Upper lobe of left lung (tissue), 6 donors: ENCODE results near the gene CLIC3. TPM values are rescaled to one million over a fixed set of nuclear protein-coding genes. Genes with fewer than 3 reads are reported as not detected.

Experiments
- ATAC-seq, 2 donors: fragments of 200-7000 bp; cut with Tn5 transposase; one replicate each; pipeline ENCODE4 v1.9.1; 2022; ENCODE audit warnings: mild to moderate bottlenecking in 2 of 2, moderate library complexity in 2 of 2; ENCODE audit not compliant: low FRiP score in 2 of 2
- DNase-seq, 2 donors: peaks; one replicate each; pipeline ENCODE4 v3.0.0-alpha.2; 2019 to 2020
- H3K27ac ChIP-seq, 4 donors: fragments of 200-600 bp; sonication (generic); one replicate each; pipeline ENCODE4 v1.5.1; 2016 to 2019
- H3K27me3 ChIP-seq, 4 donors: fragments of 200-600 bp; sonication (generic); one replicate each; pipeline ENCODE4 v1.5.1; 2017 to 2019
- H3K36me3 ChIP-seq, 4 donors: fragments of 200-600 bp; sonication (generic); one replicate each; pipeline ENCODE4 v1.5.1; 2016 to 2019
- H3K4me1 ChIP-seq, 4 donors: fragments of 200-600 bp; sonication (generic); one replicate each; pipeline ENCODE4 v1.5.1; 2018 to 2019
- H3K4me3 ChIP-seq, 4 donors: fragments of 200-600 bp; sonication (generic); one replicate each; pipeline ENCODE4 v1.5.1; 2017 to 2019; ENCODE audit warnings: mild to moderate bottlenecking in 2 of 4, moderate library complexity in 1 of 4
- H3K9me3 ChIP-seq, 4 donors: fragments of 200-600 bp; sonication (generic); one replicate each; pipeline ENCODE4 v1.5.1; 2018 to 2019
- CTCF ChIP-seq, 6 experiments: fragments of 450-650 bp in 4 of 6; fragments of 200-600 bp in 2 of 6; sonication (generic) in 2 of 6; IDR thresholded peaks; one replicate each; pipeline ENCODE4 v1.5.1; 2016 to 2019; ENCODE audit warnings: antibody characterized with exemption in 6 of 6
- EP300 ChIP-seq, 4 donors: sonication (generic); formaldehyde crosslinking; IDR thresholded peaks; one replicate each; pipeline ENCODE4 v1.5.1; 2017; ENCODE audit warnings: antibody characterized with exemption in 4 of 4, control low read depth in 2 of 4
- POLR2A ChIP-seq, 4 donors: fragments of 450-650 bp; IDR thresholded peaks; one replicate each; pipeline ENCODE4 v1.5.1; 2016 to 2017; ENCODE audit warnings: antibody characterized with exemption in 4 of 4, mild to moderate bottlenecking in 2 of 4
- POLR2AphosphoS5 ChIP-seq, 2 donors: sonication (generic); formaldehyde crosslinking; IDR thresholded peaks; one replicate each; pipeline ENCODE4 v1.5.1; 2017; ENCODE audit warnings: antibody characterized with exemption in 2 of 2
- WGBS, 2 donors: methylation state at CpG; one replicate each; pipeline ENCODE4 v1.1.5; 2017 to 2018; 5-methylcytosine and 5-hydroxymethylcytosine counted together
- total RNA-seq, 6 donors: library from RNA; depleted of rRNA in 4 of 6; stranded (reverse); fragments of >200 nt in 4 of 6; gene quantifications; one replicate each; pipeline versions ENCODE4 v1.1.0 to v1.2.1, GENCODE V29; 2016 to 2021
- donor health status: DM: no; HTN: no; CAD: no; lungs with moderate emphysema.
- donor health status: DM: no; HTN: yes; CAD: no; lungs with severe emphysema.

The CLIC3 gene
- total RNA-seq, 6 donors from 2014 or later: 41.9 to 132 (median 85.2) TPM

- Histone ChIP-seq H3K27me3 (no peaks in the 10 kb centered on the region), H3K36me3 (no peaks in the 10 kb centered on the region), H3K27ac (peak overlapping the region in 2 of 4 donors; percentile 54), H3K4me1 (peaks cover 6 to 19% (median 12%) of the 10 kb centered on the region in 4 donors), H3K9me3 (no peaks in the 10 kb centered on the region), H3K4me3 (no peak overlapping the region)
- no peak for ATAC-seq
- WGBS, 2 donors: 72 to 74% methylated on average over 10 to 18 of the region's 19 CpGs
- no peak for TF ChIP-seq POLR2A (IDR thresholded peaks at IDR 0.05)
- no peak for TF ChIP-seq CTCF (IDR thresholded peaks at IDR 0.05)
- TF ChIP-seq EP300 (IDR thresholded peaks at IDR 0.05): no peak
- TF ChIP-seq POLR2AphosphoS5 (IDR thresholded peaks at IDR 0.05): no peak
- peak in 1 of 2 donors; percentile 44 for DNase-seq
Measured at GRCh38 chr9:136960212-136960937, 36.0 kb downstream of the CLIC3 start.

GRCh38 chr9:136958898-136959850, 37.2 kb downstream of the CLIC3 start:
- TF ChIP-seq POLR2AphosphoS5 (IDR thresholded peaks at IDR 0.05) (no peak), EP300 (IDR thresholded peaks at IDR 0.05) (no peak), CTCF (IDR thresholded peaks at IDR 0.05) (no peak), POLR2A (IDR thresholded peaks at IDR 0.05) (no peak)
- Histone ChIP-seq H3K27ac (peak overlapping the region in 2 of 4 donors; percentile 54), H3K4me1 (peaks cover 2 to 13% (median 8%) of the 10 kb centered on the region in 4 donors), H3K27me3 (no peaks in the 10 kb centered on the region), H3K9me3 (no peaks in the 10 kb centered on the region), H3K4me3 (no peak overlapping the region), H3K36me3 (no peaks in the 10 kb centered on the region)
- WGBS, 2 donors: 87 to 91% methylated on average over 13 to 26 of the region's 28 CpGs
- DNase-seq (peak in 1 of 2 donors; percentile 71), ATAC-seq (no peak)

GRCh38 chr9:136958473-136958872, 37.9 kb downstream of the CLIC3 start:
- TF ChIP-seq CTCF (IDR thresholded peaks at IDR 0.05) (no peak), POLR2A (IDR thresholded peaks at IDR 0.05) (no peak)
- ATAC-seq (no peak), DNase-seq (peak in 1 of 2 donors; percentile 56)
- Histone ChIP-seq H3K36me3 (no peaks in the 10 kb centered on the region), H3K4me1 (peaks cover 0 to 10% (median 5%) of the 10 kb centered on the region in 4 donors), H3K27ac (no peak overlapping the region), H3K9me3 (no peaks in the 10 kb centered on the region), H3K4me3 (no peak overlapping the region), H3K27me3 (no peaks in the 10 kb centered on the region)
- WGBS, 2 donors: 90% methylated on average over 2 to 6 of the region's 7 CpGs

- no peak overlapping the region for H3K27ac ChIP-seq
- ATAC-seq (no peak), DNase-seq (peak in 1 of 2 donors; percentile 49)
- 86 to 99% methylated on average over 6 of the region's 6 CpGs for WGBS, 2 donors
- H3K4me3 ChIP-seq: no peak overlapping the region
- H3K9me3 ChIP-seq: no peaks in the 10 kb centered on the region
- no peaks in the 10 kb centered on the region for H3K36me3 ChIP-seq
- no peak for TF ChIP-seq CTCF (IDR thresholded peaks at IDR 0.05)
- no peak for TF ChIP-seq EP300 (IDR thresholded peaks at IDR 0.05)
- no peak for TF ChIP-seq POLR2A (IDR thresholded peaks at IDR 0.05)
- no peak for TF ChIP-seq POLR2AphosphoS5 (IDR thresholded peaks at IDR 0.05)
- no peaks in the 10 kb centered on the region for H3K27me3 ChIP-seq
- H3K4me1 ChIP-seq: peaks cover 0 to 10% (median 5%) of the 10 kb centered on the region in 4 donors
Measured at GRCh38 chr9:136957901-136958300, 38.5 kb downstream of the CLIC3 start.
